ENCODE results near the gene RELN. TPM values are rescaled to one million over a fixed set of nuclear protein-coding genes. Genes with fewer than 3 reads are reported as not detected.
A peak's percentile ranks its signal among the peaks of the same experiment; 100 is the strongest.

The RELN gene
- total RNA-seq, 1 experiment from 2014 or later: 4.3 TPM

GRCh38 chr7:103466814-103467213 is 522.6 kb downstream of the RELN start:
- ChIA-PET POLR2A (no interaction called here), CTCF (no interaction called here)
- Histone ChIP-seq H3K9me3 (no peaks in the 10 kb centered on the region), H3K36me3 (ENCODE audit: control insufficient read depth, insufficient read depth, low read length) (no peaks in the 10 kb centered on the region), H3K4me1 (no peaks in the 10 kb centered on the region), H3K4me3 (ENCODE audit: low read depth, low read length) (no peak overlapping the region), H3K27me3 (replicated peaks; ENCODE audit: control insufficient read depth, insufficient read depth, low read length) (no peaks in the 10 kb centered on the region; the same call in 1 of the 2 replicates)
- Mint-ChIP-seq H3K36me3 (ENCODE audit: insufficient read depth, unreplicated experiment) (no peaks in the 10 kb centered on the region), H3K4me3 (ENCODE audit: unreplicated experiment) (no peak overlapping the region), H3K4me1 (ENCODE audit: low read depth, unreplicated experiment) (peaks cover 6% of the 10 kb centered on the region), H3K9me3 (ENCODE audit: unreplicated experiment) (no peaks in the 10 kb centered on the region), H3K27me3 (ENCODE audit: insufficient read depth, unreplicated experiment) (no peaks in the 10 kb centered on the region), H3K27ac (ENCODE audit: unreplicated experiment) (no peak overlapping the region)
- no peak for DNase-seq
- no peak for TF ChIP-seq CTCF (IDR thresholded peaks at IDR 0.05; ENCODE audit: insufficient read depth in 1 of 2, low read depth in 1 of 2, low read length in 1 of 2, severe bottlenecking in 1 of 2, unreplicated experiment in 1 of 2)
- intact Hi-C loops (cut with micrococcal nuclease; ENCODE audit: unreplicated experiment): no loop called here
- no TSS peak for BruUV-seq (replicated peaks)

- Mint-ChIP-seq H3K27me3 (ENCODE audit: insufficient read depth, unreplicated experiment) (no peaks in the 10 kb centered on the region), H3K27ac (ENCODE audit: unreplicated experiment) (no peak overlapping the region), H3K36me3 (ENCODE audit: insufficient read depth, unreplicated experiment) (no peaks in the 10 kb centered on the region), H3K4me1 (ENCODE audit: low read depth, unreplicated experiment) (peaks cover 6% of the 10 kb centered on the region), H3K4me3 (ENCODE audit: unreplicated experiment) (no peak overlapping the region), H3K9me3 (ENCODE audit: unreplicated experiment) (no peaks in the 10 kb centered on the region)
- Histone ChIP-seq H3K4me3 (ENCODE audit: low read depth, low read length) (no peak overlapping the region), H3K27me3 (replicated peaks; ENCODE audit: control insufficient read depth, insufficient read depth, low read length) (no peaks in the 10 kb centered on the region; the same call in 1 of the 2 replicates), H3K36me3 (ENCODE audit: control insufficient read depth, insufficient read depth, low read length) (no peaks in the 10 kb centered on the region), H3K9me3 (no peaks in the 10 kb centered on the region), H3K4me1 (no peaks in the 10 kb centered on the region)
- intact Hi-C loops (cut with micrococcal nuclease; ENCODE audit: unreplicated experiment): no loop called here
- ChIA-PET CTCF (interaction anchor here (0.6 kb wide), 1 partner anchor 220 kb away, joined by 3 read pairs; no protein-coding TSS in a partner anchor), POLR2A (no interaction called here)
- DNase-seq: no peak
- no TSS peak for BruUV-seq (replicated peaks)
- no peak for TF ChIP-seq CTCF (IDR thresholded peaks at IDR 0.05; ENCODE audit: insufficient read depth in 1 of 2, low read depth in 1 of 2, low read length in 1 of 2, severe bottlenecking in 1 of 2, unreplicated experiment in 1 of 2)
These were observed 527.1 kb downstream of the RELN start for GRCh38 chr7:103462358-103462757.

- Histone ChIP-seq H3K4me1 (peaks cover 8% of the 10 kb centered on the region), H3K9me3 (no peaks in the 10 kb centered on the region), H3K27me3 (replicated peaks; ENCODE audit: control insufficient read depth, insufficient read depth, low read length) (no peaks in the 10 kb centered on the region), H3K4me3 (ENCODE audit: low read depth, low read length) (no peak overlapping the region), H3K36me3 (ENCODE audit: control insufficient read depth, insufficient read depth, low read length) (no peaks in the 10 kb centered on the region)
- intact Hi-C loops (cut with micrococcal nuclease; ENCODE audit: unreplicated experiment): loop anchor here (1.0 to 10.0 kb wide), 4 partner anchors 77 to 709 kb away; no protein-coding TSS in a partner anchor
- POLR2A ChIA-PET: no interaction called here
- no peaks in the 10 kb centered on the region for H3K4me1 Mint-ChIP-seq (ENCODE audit: low read depth, unreplicated experiment)
- BruUV-seq (replicated peaks): no TSS peak
- peak; percentile 75 to 94 for TF ChIP-seq CTCF (IDR thresholded peaks at IDR 0.05; ENCODE audit: insufficient read depth in 1 of 2, low read depth in 1 of 2, low read length in 1 of 2, severe bottlenecking in 1 of 2, unreplicated experiment in 1 of 2)
- peaks cover 10% of the 10 kb centered on the region for H3K27me3 Mint-ChIP-seq (ENCODE audit: insufficient read depth, unreplicated experiment)
- H3K9me3 Mint-ChIP-seq (ENCODE audit: unreplicated experiment): peaks cover 16% of the 10 kb centered on the region
- CTCF ChIA-PET: interaction anchor here (0.6 kb wide), 1 partner anchor 21 kb away, joined by 4 read pairs; no protein-coding TSS in a partner anchor
- no peak overlapping the region for H3K27ac Mint-ChIP-seq (ENCODE audit: unreplicated experiment)
- DNase-seq: peak; percentile 73 to 78
- peak overlapping the region; percentile 10 for H3K4me3 Mint-ChIP-seq (ENCODE audit: unreplicated experiment)
- peaks cover 5% of the 10 kb centered on the region for H3K36me3 Mint-ChIP-seq (ENCODE audit: insufficient read depth, unreplicated experiment)
These were observed 542.1 kb downstream of the RELN start for GRCh38 chr7:103447073-103447960.
